ENCODE measurements around the gene KRT82.

DNA sequence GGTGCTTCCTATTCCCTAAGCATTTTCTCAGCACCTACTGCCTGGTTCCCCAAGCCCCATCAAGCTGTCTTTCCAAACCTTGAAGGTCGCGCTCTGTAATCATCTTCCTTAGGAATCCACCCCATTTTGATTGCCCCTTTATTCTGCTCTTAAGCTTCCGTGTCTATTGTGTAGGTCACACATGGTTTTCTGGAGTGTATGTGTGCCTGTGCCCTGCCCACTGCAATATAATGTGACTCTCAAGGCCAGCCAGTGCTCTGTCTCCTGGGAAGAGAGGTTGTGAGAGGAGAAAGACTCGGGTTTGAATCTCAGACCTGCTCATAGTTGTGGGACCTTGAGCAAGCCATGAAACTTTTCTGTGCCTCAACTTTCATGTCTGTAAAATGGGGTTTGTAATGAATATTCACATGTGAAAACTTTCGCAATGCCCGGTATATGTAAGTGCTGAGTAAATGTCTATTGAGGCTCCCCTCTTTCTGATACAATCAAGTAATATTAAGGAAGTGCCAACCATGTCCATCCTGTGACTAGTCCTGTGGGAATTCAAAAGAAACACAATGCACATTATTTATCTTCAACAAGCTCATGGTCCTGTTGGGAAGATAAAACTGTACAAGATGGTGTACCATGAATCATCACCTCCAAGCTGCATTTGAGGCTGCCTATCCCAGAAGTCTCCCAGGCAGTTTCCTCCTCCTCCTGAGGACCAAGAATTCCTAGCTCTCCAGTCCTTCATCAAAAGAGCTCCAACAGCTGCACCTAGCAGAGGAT is 28.8 kb upstream of the KRT82 start:
- TF ChIP-seq POLR2A (IDR thresholded peaks at IDR 0.05) (no peak), POLR2AphosphoS5 (IDR thresholded peaks at IDR 0.05) (no peak)
- TF ChIP-seq, protein P1, sequence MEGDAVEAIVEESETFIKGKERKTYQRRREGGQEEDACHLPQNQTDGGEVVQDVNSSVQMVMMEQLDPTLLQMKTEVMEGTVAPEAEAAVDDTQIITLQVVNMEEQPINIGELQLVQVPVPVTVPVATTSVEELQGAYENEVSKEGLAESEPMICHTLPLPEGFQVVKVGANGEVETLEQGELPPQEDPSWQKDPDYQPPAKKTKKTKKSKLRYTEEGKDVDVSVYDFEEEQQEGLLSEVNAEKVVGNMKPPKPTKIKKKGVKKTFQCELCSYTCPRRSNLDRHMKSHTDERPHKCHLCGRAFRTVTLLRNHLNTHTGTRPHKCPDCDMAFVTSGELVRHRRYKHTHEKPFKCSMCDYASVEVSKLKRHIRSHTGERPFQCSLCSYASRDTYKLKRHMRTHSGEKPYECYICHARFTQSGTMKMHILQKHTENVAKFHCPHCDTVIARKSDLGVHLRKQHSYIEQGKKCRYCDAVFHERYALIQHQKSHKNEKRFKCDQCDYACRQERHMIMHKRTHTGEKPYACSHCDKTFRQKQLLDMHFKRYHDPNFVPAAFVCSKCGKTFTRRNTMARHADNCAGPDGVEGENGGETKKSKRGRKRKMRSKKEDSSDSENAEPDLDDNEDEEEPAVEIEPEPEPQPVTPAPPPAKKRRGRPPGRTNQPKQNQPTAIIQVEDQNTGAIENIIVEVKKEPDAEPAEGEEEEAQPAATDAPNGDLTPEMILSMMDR (IDR thresholded peaks at IDR 0.05), result no peak

Data from transverse colon (tissue), 4 donors.